Lower leg skin (tissue), 3 donors: Measurements from ENCODE around the gene DPH6.

Source experiments
- POLR2A ChIP-seq, 2 donors: fragments of 450-650 bp; IDR thresholded peaks; one replicate each; pipeline ENCODE4 v1.6.1; 2016 to 2017; ENCODE audit warnings: antibody characterized with exemption in 2 of 2, mild to moderate bottlenecking in 1 of 2, moderate library complexity in 1 of 2
- TF ChIP-seq, protein P1 (sequence below), 3 donors: fragments of 450-650 bp; IDR thresholded peaks; one replicate each; pipeline ENCODE4 v1.5.1; 2016; ENCODE audit warnings: antibody characterized with exemption in 3 of 3, mild to moderate bottlenecking in 3 of 3, moderate library complexity in 2 of 3

DNA sequence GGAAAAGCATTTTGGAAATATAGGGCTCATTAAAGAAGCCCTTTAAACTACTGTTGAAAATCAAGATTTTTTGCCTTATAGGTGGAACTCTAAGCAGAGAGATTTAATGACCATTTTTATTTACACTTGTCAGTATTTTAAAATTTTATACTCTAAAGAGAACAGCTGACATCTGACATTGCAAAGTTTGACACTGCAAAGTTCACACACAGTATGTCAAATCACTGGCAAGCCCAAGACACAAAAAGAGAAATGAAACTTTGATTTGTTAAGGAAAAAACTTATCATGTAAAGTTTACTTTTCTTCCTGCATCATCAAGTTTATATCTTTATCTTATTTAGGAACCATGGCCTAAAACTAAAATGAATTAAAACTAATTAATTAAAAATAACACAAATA lies 40.2 kb downstream of the DPH6 start:
- no peak for TF ChIP-seq POLR2A (IDR thresholded peaks at IDR 0.05)
- TF ChIP-seq, protein P1, sequence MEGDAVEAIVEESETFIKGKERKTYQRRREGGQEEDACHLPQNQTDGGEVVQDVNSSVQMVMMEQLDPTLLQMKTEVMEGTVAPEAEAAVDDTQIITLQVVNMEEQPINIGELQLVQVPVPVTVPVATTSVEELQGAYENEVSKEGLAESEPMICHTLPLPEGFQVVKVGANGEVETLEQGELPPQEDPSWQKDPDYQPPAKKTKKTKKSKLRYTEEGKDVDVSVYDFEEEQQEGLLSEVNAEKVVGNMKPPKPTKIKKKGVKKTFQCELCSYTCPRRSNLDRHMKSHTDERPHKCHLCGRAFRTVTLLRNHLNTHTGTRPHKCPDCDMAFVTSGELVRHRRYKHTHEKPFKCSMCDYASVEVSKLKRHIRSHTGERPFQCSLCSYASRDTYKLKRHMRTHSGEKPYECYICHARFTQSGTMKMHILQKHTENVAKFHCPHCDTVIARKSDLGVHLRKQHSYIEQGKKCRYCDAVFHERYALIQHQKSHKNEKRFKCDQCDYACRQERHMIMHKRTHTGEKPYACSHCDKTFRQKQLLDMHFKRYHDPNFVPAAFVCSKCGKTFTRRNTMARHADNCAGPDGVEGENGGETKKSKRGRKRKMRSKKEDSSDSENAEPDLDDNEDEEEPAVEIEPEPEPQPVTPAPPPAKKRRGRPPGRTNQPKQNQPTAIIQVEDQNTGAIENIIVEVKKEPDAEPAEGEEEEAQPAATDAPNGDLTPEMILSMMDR (IDR thresholded peaks at IDR 0.05): no peak
